HepG2 (cell line): Measurements from ENCODE around the gene CLNS1A. TPM values are rescaled to one million over a fixed set of nuclear protein-coding genes. Genes with fewer than 3 reads are reported as not detected.

Experiments used
- CCDC6 ChIP-seq: sonication (generic); formaldehyde crosslinking; IDR thresholded peaks from 2 replicates; pipeline ENCODE4 v1.8.1; 2022; ENCODE audit warnings: mild to moderate bottlenecking, missing genetic modification reagents, moderate library complexity
- HES4 ChIP-seq: sonication (generic); formaldehyde crosslinking; IDR thresholded peaks from 2 replicates; pipeline ENCODE4 v1.9.0; 2021; ENCODE audit warnings: mild to moderate bottlenecking, missing genetic modification reagents, borderline replicate concordance
- HNF4G ChIP-seq, 2 experiments: sonication (generic) in 1 of 2; formaldehyde crosslinking in 1 of 2; IDR thresholded peaks; 2 replicates each; pipeline versions ENCODE4 v1.4.0 to v1.6.1; 2011 to 2020; ENCODE audit warnings: borderline replicate concordance in 2 of 2, low read depth in 2 of 2, mild to moderate bottlenecking in 2 of 2, low read length in 1 of 2, missing genetic modification reagents in 1 of 2, moderate library complexity in 1 of 2
- LRRFIP1 ChIP-seq: sonication (generic); formaldehyde crosslinking; conservative IDR thresholded peaks from 2 replicates; pipeline ENCODE4 v1.4.0; 2020; ENCODE audit warnings: missing genetic modification reagents
- MXD1 ChIP-seq: sonication (generic); formaldehyde crosslinking; IDR thresholded peaks from 2 replicates; pipeline ENCODE4 v1.4.0; 2020; ENCODE audit warnings: mild to moderate bottlenecking, missing genetic modification reagents
- NCOR1 ChIP-seq: fragments of 200-600 bp; sonication (generic); IDR thresholded peaks from 2 replicates; pipeline ENCODE4 v1.7.0; 2017; ENCODE audit warnings: antibody characterized with exemption, low read length, borderline replicate concordance
- PRDM15 ChIP-seq: sonication (generic); formaldehyde crosslinking; IDR thresholded peaks from 2 replicates; pipeline ENCODE4 v1.4.0; 2020; ENCODE audit warnings: missing genetic modification reagents
- SRSF4 ChIP-seq: fragments of 200-400 bp; formaldehyde crosslinking; IDR thresholded peaks from one replicate; pipeline ENCODE4 v1.6.1; 2018; ENCODE audit warnings: mild to moderate bottlenecking, low read depth, low read length, moderate library complexity; ENCODE audit not compliant: poor library complexity, severe bottlenecking
- TBP ChIP-seq: sonication (generic); formaldehyde crosslinking; IDR thresholded peaks from 2 replicates; pipeline ENCODE4 v1.5.0; 2020; ENCODE audit warnings: missing genetic modification reagents
- TGIF2 ChIP-seq: IDR thresholded peaks from 2 replicates; pipeline ENCODE4 v1.6.1; 2016; ENCODE audit warnings: control low read depth, missing compliant biosample characterization
- ZBTB39 ChIP-seq: sonication (generic); formaldehyde crosslinking; IDR thresholded peaks from 2 replicates; pipeline ENCODE4 v1.5.0; 2020; ENCODE audit warnings: missing genetic modification reagents
- ZBTB4 ChIP-seq: sonication (generic); formaldehyde crosslinking; IDR thresholded peaks from 2 replicates; pipeline ENCODE4 v1.4.0; 2020; ENCODE audit warnings: missing genetic modification reagents, mild to moderate bottlenecking, borderline replicate concordance
- ZNF670 ChIP-seq: sonication (generic); formaldehyde crosslinking; IDR thresholded peaks from 2 replicates; pipeline ENCODE4 v1.8.0; 2022; ENCODE audit warnings: mild to moderate bottlenecking, missing genetic modification reagents, borderline replicate concordance
- ZSCAN20 ChIP-seq: sonication (generic); formaldehyde crosslinking; IDR thresholded peaks from 2 replicates; pipeline ENCODE4 v1.4.0; 2020; ENCODE audit warnings: missing genetic modification reagents, mild to moderate bottlenecking, borderline replicate concordance
- polyA plus RNA-seq, 8 experiments: library from polyadenylated mRNA; depleted of rRNA in 3 of 8; stranded (reverse) in 7 of 8; unstranded in 1 of 8; fragments of >200 nt; fragmentation: Illumina TruSeq in 4 of 8; extraction: Trizol in 4 of 8; gene quantifications; 2 replicates each; pipeline versions ENCODE4 v1.2.1 to v1.2.3, GENCODE V29; 2011 to 2016; ENCODE audit warnings: low read depth in 4 of 8, missing spikeins in 1 of 8, mixed read lengths in 1 of 8; ENCODE audit not compliant: insufficient read depth in 1 of 8
- total RNA-seq, 5 experiments: library from RNA; depleted of rRNA; stranded (reverse); fragments of >200 nt; fragmentation: Illumina TruSeq; extraction: Trizol; gene quantifications; 2 replicates each; pipeline ENCODE4 v1.2.3, GENCODE V29; 2016; ENCODE audit warnings: low read depth in 1 of 5

The CLNS1A gene
- total and polyA plus RNA-seq, 2 of the 13 experiments (the other 11 are each of a cell fraction or from before 2014, with no cell fraction given): 158 to 219 TPM

- TF ChIP-seq HES4 (CRISPR knock-in tag) (peak; percentile 91; the same call in 1 of the 2 replicates), LRRFIP1 (no peak; the same call in 1 of the 2 replicates), PRDM15 (CRISPR knock-in tag) (peak; percentile 67; the same call in 1 of the 2 replicates), MXD1 (0 out of 2 replicates have a peak, but pooled peaks have one; percentile 45), ZBTB4 (CRISPR knock-in tag) (no peak; the same call in 1 of the 2 replicates), TBP (CRISPR knock-in tag) (no peak), CCDC6 (CRISPR knock-in tag) (peak; percentile 14; the same call in 1 of the 2 replicates), ZSCAN20 (peak; percentile 16; the same call in 1 of the 2 replicates), NCOR1 (peak; percentile 91; the same call in 1 of the 2 replicates), ZNF670 (CRISPR knock-in tag) (no peak), SRSF4 (no peak), HNF4G (IDR thresholded peaks at IDR 0.05; ENCODE audit: borderline replicate concordance, low read depth, low read length) (peak; percentile 96), HNF4G (CRISPR knock-in tag; IDR thresholded peaks at IDR 0.05; ENCODE audit: borderline replicate concordance, low read depth) (peak; percentile 93), ZBTB39 (CRISPR knock-in tag) (no peak; the same call in 1 of the 2 replicates), TGIF2 (CRISPR knock-in tag) (peak; percentile 68)
These were observed 47.9 kb downstream of the CLNS1A start, which contains the start of gene AQP11 (continued) for GRCh38 chr11:77589521-77590193.
